Mammary epithelial cell (primary cell): Measurements from ENCODE around the gene RIOK2.

Experiments
- EZH2 ChIP-seq: IDR thresholded peaks from 2 replicates; pipeline ENCODE4 v1.6.1; 2012; ENCODE audit warnings: low read length, inconsistent platforms, borderline replicate concordance
- TF ChIP-seq, protein P1 (sequence below), 2 donors: IDR thresholded peaks in 1 of 2; conservative IDR thresholded peaks in 1 of 2; 2 replicates each; pipeline ENCODE4 v1.5.1; 2011 to 2012; ENCODE audit warnings: inconsistent platforms in 2 of 2, low read length in 2 of 2, mild to moderate bottlenecking in 2 of 2, control low read depth in 1 of 2, low read depth in 1 of 2; ENCODE audit not compliant: insufficient read depth in 1 of 2; ENCODE audit errors: extremely low read depth in 1 of 2

DNA sequence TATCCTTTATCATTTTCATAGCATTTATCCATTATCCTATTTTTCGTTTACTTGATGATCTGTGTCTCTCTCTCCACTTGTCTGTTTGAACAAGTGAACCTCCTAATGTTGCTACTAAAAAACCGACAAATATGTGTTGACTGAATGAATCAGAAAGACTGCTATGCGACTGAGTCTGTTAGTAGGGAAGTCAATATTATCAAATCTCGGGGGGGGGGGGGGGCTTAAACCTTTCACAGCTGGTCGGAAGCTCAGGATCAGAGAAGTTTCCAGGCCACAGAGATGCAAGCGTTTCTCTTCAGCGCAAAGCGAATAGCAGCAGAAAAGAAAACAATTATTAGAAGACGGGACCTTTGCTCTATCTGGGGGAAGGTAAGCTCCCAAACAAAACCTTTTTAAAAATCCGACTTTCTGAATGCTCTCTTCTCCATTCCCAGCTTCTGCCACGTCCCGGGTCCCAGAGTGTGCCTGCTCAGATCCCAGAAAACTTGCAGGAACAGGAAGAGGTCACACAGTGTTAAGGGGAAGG is 412 bp downstream of the RIOK2 start:
- TF ChIP-seq, protein P1, sequence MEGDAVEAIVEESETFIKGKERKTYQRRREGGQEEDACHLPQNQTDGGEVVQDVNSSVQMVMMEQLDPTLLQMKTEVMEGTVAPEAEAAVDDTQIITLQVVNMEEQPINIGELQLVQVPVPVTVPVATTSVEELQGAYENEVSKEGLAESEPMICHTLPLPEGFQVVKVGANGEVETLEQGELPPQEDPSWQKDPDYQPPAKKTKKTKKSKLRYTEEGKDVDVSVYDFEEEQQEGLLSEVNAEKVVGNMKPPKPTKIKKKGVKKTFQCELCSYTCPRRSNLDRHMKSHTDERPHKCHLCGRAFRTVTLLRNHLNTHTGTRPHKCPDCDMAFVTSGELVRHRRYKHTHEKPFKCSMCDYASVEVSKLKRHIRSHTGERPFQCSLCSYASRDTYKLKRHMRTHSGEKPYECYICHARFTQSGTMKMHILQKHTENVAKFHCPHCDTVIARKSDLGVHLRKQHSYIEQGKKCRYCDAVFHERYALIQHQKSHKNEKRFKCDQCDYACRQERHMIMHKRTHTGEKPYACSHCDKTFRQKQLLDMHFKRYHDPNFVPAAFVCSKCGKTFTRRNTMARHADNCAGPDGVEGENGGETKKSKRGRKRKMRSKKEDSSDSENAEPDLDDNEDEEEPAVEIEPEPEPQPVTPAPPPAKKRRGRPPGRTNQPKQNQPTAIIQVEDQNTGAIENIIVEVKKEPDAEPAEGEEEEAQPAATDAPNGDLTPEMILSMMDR (conservative IDR thresholded peaks at IDR 0.05 in 1 of 2, IDR thresholded peaks at IDR 0.05 in 1 of 2; ENCODE audit: extremely low read depth in 1 of 2, insufficient read depth in 1 of 2, low read depth in 1 of 2, low read length in 2 of 2) = no peak
- TF ChIP-seq EZH2 = no peak
